Spleen (tissue), 7 donors: ENCODE results near the gene MAOB.

Experiments
- CTCF ChIP-seq, 11 experiments: fragments of 200-600 bp in 7 of 11; fragments of 450-650 bp in 4 of 11; sonication (generic) in 4 of 11; IDR thresholded peaks in 8 of 11; conservative IDR thresholded peaks in 3 of 11; 1 replicate in 7 of 11; 2 replicates in 4 of 11; pipeline versions ENCODE4 v1.4.0 to v1.8.0; 2016 to 2021; ENCODE audit warnings: antibody characterized with exemption in 11 of 11, inconsistent platforms in 4 of 11, mild to moderate bottlenecking in 1 of 11
- POLR2A ChIP-seq, 3 donors: fragments of 450-650 bp; IDR thresholded peaks; one replicate each; pipeline ENCODE4 v1.5.1; 2017; ENCODE audit warnings: antibody characterized with exemption in 3 of 3, mild to moderate bottlenecking in 1 of 3
- POLR2AphosphoS5 ChIP-seq, 3 donors: sonication (generic); formaldehyde crosslinking; IDR thresholded peaks; one replicate each; pipeline ENCODE4 v1.5.1; 2017; ENCODE audit warnings: antibody characterized with exemption in 3 of 3
- donor health status: DM: no; HTN: no; CAD: no; lungs with moderate emphysema.
- donor health status: DM: no; HTN: no; CAD: no.
- donor health status: DM: no; HTN: no; CAD: no.

GRCh38 chrX:43720961-43721360 is 161.3 kb downstream of the MAOB start:
- TF ChIP-seq CTCF (IDR thresholded peaks at IDR 0.05 in 8 of 11, conservative IDR thresholded peaks at IDR 0.05 in 3 of 11) (no peak), POLR2A (IDR thresholded peaks at IDR 0.05) (no peak), POLR2AphosphoS5 (IDR thresholded peaks at IDR 0.05) (no peak)
